ENCODE results near the gene B3GNT8.

Gene B3GNT8

DNA sequence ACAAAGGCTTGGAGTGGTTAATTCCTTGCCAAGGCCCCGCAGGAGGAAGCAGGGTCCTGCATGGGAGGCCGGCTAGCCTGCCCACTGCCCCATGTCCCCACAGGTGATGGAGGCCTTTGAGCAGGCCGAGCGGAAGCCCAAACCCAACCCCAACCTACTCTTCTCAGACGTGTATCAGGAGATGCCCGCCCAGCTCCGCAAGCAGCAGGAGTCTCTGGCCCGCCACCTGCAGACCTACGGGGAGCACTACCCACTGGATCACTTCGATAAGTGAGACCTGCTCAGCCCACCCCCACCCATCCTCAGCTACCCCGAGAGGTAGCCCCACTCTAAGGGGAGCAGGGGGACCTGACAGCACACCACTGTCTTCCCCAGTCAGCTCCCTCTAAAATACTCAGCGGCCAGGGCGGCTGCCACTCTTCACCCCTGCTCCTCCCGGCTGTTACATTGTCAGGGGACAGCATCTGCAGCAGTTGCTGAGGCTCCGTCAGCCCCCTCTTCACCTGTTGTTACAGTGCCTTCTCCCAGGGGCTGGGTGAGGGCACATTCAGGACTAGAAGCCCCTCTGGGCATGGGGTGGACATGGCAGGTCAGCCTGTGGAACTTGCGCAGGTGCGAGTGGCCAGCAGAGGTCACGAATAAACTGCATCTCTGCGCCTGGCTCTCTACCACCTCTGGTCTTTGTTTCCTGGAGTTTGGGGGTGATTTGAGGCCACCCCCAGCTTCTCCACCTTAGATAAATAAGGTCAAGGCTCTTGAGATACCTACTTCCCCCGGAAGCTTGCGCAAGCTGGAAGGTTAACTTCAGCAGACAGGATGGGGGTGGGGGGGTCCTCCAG, 2.6 kb downstream of the B3GNT8 start:
- Histone ChIP-seq H3K4me1 (ENCODE audit: control insufficient read depth, insufficient read depth, low read length, poor library complexity, severe bottlenecking) (peaks cover 22% of the 10 kb centered on the region), H3K4me3 (ENCODE audit: extremely low read depth, insufficient read depth, low read length, poor library complexity, severe bottlenecking) (no peak overlapping the region), H3K27ac (ENCODE audit: low read depth, low read length, severe bottlenecking) (no peak overlapping the region), H3K36me3 (ENCODE audit: control insufficient read depth, insufficient read depth, low read length) (peaks cover 51% of the 10 kb centered on the region), H3K9me3 (ENCODE audit: control insufficient read depth, low read length) (no peaks in the 10 kb centered on the region)
- WGBS, 2 experiments (ENCODE audit: insufficient coverage in 2 of 2), result 93 to 94% methylated on average over 17 of the region's 21 CpGs

DNA sequence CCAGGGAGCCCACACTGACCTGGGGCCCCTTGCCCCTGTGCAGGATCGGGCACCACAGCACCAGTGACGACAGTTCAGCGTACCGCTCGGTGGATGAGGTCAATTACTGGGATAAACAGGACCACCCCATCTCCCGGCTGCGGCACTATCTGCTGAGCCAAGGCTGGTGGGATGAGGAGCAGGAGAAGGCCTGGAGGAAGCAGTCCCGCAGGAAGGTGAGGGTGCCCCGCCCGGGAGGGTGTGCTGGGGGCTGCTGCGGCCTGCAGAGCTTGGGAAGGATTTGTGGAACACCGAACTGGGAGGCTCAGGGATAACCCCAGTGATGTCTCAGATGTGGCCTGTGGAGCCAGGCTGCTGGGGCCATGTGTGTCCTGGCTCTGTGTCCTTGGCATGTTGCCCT, 4.2 kb downstream of the B3GNT8 start:
- Histone ChIP-seq H3K36me3 (ENCODE audit: control insufficient read depth, insufficient read depth, low read length) (peaks cover 55% of the 10 kb centered on the region), H3K9me3 (ENCODE audit: control insufficient read depth, low read length) (no peaks in the 10 kb centered on the region), H3K27ac (ENCODE audit: low read depth, low read length, severe bottlenecking) (no peak overlapping the region), H3K4me3 (ENCODE audit: extremely low read depth, insufficient read depth, low read length, poor library complexity, severe bottlenecking) (no peak overlapping the region), H3K4me1 (ENCODE audit: control insufficient read depth, insufficient read depth, low read length, poor library complexity, severe bottlenecking) (peaks cover 12% of the 10 kb centered on the region)
- 93 to 98% methylated on average over 11 to 12 of the region's 12 CpGs for WGBS, 2 experiments (ENCODE audit: insufficient coverage in 2 of 2)

DNA sequence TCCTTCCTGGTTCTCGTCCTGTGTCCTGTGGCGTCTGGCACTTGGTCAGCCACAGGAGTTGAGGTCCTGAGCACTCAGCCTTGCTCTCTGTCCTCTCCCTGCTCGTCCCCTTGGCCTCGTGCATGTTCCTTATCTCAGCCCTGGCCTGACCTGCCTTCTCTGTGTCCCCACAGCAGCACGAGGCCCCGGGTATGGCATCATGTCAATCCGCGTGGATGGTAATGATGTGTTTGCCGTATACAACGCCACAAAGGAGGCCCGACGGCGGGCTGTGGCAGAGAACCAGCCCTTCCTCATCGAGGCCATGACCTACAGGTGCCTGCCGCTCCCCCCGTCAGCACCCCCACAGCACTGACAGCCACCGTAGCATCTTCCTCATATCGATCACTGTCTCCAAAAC, 4.7 kb downstream of the B3GNT8 start:
- Histone ChIP-seq H3K4me1 (ENCODE audit: control insufficient read depth, insufficient read depth, low read length, poor library complexity, severe bottlenecking) (peaks cover 7% of the 10 kb centered on the region), H3K27ac (ENCODE audit: low read depth, low read length, severe bottlenecking) (no peak overlapping the region), H3K36me3 (ENCODE audit: control insufficient read depth, insufficient read depth, low read length) (peaks cover 55% of the 10 kb centered on the region), H3K4me3 (ENCODE audit: extremely low read depth, insufficient read depth, low read length, poor library complexity, severe bottlenecking) (no peak overlapping the region), H3K9me3 (ENCODE audit: control insufficient read depth, low read length) (no peaks in the 10 kb centered on the region)
- WGBS, 2 experiments (ENCODE audit: insufficient coverage in 2 of 2), result 91 to 96% methylated on average over 18 of the region's 18 CpGs

DNA sequence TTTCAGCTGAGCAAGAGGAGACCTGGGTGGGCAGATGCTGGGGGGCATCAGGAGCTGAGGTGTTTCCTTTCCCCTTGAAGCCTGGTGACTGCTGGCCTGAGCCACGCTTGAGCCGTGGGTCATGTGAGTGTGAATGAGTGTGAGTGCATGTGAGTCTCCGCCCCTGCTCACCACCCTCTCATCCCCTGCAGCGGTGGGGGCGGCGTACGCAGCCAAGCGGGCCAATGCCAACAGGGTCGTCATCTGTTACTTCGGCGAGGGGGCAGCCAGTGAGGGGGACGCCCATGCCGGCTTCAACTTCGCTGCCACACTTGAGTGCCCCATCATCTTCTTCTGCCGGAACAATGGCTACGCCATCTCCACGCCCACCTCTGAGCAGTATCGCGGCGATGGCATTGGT, 5.2 kb downstream of the B3GNT8 start:
- Histone ChIP-seq H3K4me1 (ENCODE audit: control insufficient read depth, insufficient read depth, low read length, poor library complexity, severe bottlenecking) (peaks cover 5% of the 10 kb centered on the region), H3K36me3 (ENCODE audit: control insufficient read depth, insufficient read depth, low read length) (peaks cover 55% of the 10 kb centered on the region), H3K9me3 (ENCODE audit: control insufficient read depth, low read length) (no peaks in the 10 kb centered on the region), H3K4me3 (ENCODE audit: extremely low read depth, insufficient read depth, low read length, poor library complexity, severe bottlenecking) (no peak overlapping the region), H3K27ac (ENCODE audit: low read depth, low read length, severe bottlenecking) (no peak overlapping the region)
- WGBS, 2 experiments (ENCODE audit: insufficient coverage in 2 of 2), result 95 to 96% methylated on average over 17 to 18 of the region's 20 CpGs

DNA sequence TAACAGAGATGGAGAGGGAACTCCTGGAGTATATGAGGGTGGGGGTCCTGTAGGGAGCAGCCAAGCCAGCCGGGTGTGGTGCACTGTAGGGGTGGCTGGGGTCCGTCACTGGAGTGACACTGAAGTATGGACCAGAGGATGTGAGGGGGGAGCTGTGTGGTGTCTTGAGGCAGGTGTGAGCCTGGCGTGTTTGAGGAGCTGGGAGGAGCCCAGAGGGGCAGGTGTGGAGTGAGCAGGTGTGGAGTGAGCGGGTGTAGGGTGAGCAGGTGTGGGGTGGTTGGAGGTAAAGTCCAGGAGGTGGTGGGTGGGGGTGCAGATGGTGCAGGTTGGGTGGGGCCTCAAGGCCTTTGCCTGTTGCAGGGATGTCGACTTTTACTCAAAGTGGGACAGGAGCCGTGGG, 5.9 kb downstream of the B3GNT8 start:
- no peaks in the 10 kb centered on the region for H3K9me3 ChIP-seq (ENCODE audit: control insufficient read depth, low read length)
- no peak overlapping the region for H3K27ac ChIP-seq (ENCODE audit: low read depth, low read length, severe bottlenecking)
- H3K4me3 ChIP-seq (ENCODE audit: extremely low read depth, insufficient read depth, low read length, poor library complexity, severe bottlenecking), result no peak overlapping the region
- 95 to 97% methylated on average over 4 to 6 of the region's 6 CpGs for WGBS, 2 experiments (ENCODE audit: insufficient coverage in 2 of 2)
- no peaks in the 10 kb centered on the region for H3K4me1 ChIP-seq (ENCODE audit: control insufficient read depth, insufficient read depth, low read length, poor library complexity, severe bottlenecking)
- H3K36me3 ChIP-seq (ENCODE audit: control insufficient read depth, insufficient read depth, low read length), result peaks cover 61% of the 10 kb centered on the region

DNA sequence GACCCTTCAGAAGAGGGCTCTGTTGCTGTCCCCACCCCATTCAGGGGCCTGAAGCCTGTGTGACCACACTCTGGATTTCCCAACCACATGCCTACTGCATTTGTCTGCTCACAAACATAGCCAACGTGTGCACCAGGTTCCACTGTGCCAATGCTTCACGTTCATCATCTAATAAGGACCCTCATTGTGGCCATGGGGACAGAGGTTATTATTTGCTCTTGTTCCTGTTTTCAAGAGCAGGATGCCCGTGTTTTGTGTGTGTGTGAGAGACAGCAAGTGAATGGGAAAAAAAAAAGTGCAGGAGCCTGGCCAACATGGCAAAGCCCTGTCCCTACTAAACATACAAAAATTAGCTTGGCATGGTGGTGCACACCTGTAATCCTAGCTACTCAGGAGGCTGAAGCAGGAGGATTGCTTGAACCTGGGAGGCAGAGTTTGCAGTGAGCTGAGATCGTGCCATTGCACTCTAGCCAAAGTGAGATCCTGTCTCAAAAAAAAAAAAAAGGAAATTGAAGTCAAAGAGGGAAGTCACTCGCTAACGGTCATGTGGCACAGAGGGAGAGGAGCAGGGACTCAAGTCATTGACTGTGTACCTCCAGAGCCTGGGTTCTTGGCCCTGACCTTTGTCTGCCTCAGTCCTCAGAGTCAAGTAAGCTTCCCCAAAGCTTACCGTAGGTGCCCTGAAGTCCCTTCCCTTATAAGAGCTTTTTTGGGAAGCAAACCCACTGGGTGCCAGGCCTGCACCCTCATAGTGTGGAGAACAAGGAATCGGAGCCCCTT, 6.9 kb downstream of the B3GNT8 start:
- H3K27ac ChIP-seq (ENCODE audit: low read depth, low read length, severe bottlenecking), result no peak overlapping the region
- H3K4me1 ChIP-seq (ENCODE audit: control insufficient read depth, insufficient read depth, low read length, poor library complexity, severe bottlenecking), result no peaks in the 10 kb centered on the region
- WGBS, 2 experiments (ENCODE audit: insufficient coverage in 2 of 2), result 87 to 91% methylated on average over 6 to 7 of the region's 8 CpGs
- peaks cover 62% of the 10 kb centered on the region for H3K36me3 ChIP-seq (ENCODE audit: control insufficient read depth, insufficient read depth, low read length)
- H3K4me3 ChIP-seq (ENCODE audit: extremely low read depth, insufficient read depth, low read length, poor library complexity, severe bottlenecking), result no peak overlapping the region
- H3K9me3 ChIP-seq (ENCODE audit: control insufficient read depth, low read length), result no peaks in the 10 kb centered on the region

DNA sequence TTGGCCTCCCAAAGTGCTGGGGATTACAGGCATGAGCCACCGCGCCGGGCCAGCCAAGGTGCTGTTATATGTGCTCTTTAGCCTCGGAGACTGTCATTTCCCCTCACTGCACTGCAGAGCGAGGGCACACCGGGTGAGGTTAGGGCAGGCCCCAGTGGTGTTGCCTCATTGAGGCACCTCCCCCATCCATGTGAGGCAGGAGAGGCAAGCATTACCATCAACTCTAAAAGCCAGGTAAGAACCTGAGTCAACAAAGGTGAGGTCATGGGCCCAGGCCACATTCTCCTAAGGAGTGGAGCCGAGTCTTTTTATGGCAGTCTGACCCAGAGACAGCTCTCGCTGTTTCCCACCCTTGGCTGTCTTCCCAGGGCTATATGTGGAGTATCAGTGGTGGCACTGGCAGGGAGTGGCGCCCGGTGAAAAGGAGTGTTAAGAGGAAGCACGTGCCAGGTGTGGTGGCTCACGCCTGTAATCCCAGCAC, 10.9 kb downstream of the B3GNT8 start:
- no peak overlapping the region for H3K27ac ChIP-seq (ENCODE audit: low read depth, low read length, severe bottlenecking)
- no peaks in the 10 kb centered on the region for H3K9me3 ChIP-seq (ENCODE audit: control insufficient read depth, low read length)
- peaks cover 58% of the 10 kb centered on the region for H3K36me3 ChIP-seq (ENCODE audit: control insufficient read depth, insufficient read depth, low read length)
- no peaks in the 10 kb centered on the region for H3K4me1 ChIP-seq (ENCODE audit: control insufficient read depth, insufficient read depth, low read length, poor library complexity, severe bottlenecking)
- 93 to 94% methylated on average over 11 to 12 of the region's 12 CpGs for whole genome bisulfite sequencing, 2 experiments (ENCODE audit: insufficient coverage in 2 of 2)
- H3K4me3 ChIP-seq (ENCODE audit: extremely low read depth, insufficient read depth, low read length, poor library complexity, severe bottlenecking), result no peak overlapping the region

DNA sequence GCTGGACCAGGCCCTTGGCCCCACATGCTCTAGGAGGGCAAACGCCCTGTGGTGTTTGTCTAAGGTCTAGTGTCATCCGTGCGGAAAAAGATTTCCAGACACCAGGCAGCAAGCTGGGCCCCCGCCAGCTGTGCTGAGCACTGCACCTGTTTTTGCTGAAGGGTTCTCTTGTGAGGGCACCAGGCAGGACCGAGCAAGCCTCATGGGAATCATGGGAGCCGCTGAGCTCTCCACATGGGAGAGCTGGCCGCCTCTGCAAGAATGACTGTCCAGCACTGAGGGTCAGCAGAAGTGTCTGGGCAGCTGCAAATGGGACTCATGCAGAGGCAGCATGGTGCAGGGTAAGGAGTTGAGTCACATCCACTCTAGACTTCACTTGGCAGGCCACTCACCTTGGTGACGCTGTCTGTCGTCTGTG, 12.0 kb downstream of the B3GNT8 start:
- WGBS, 2 experiments (ENCODE audit: insufficient coverage in 2 of 2), result 90 to 98% methylated on average over 6 to 7 of the region's 9 CpGs
- no peak overlapping the region for H3K4me3 ChIP-seq (ENCODE audit: extremely low read depth, insufficient read depth, low read length, poor library complexity, severe bottlenecking)
- H3K36me3 ChIP-seq (ENCODE audit: control insufficient read depth, insufficient read depth, low read length), result peaks cover 58% of the 10 kb centered on the region
- H3K4me1 ChIP-seq (ENCODE audit: control insufficient read depth, insufficient read depth, low read length, poor library complexity, severe bottlenecking), result no peaks in the 10 kb centered on the region
- H3K27ac ChIP-seq (ENCODE audit: low read depth, low read length, severe bottlenecking), result no peak overlapping the region
- H3K9me3 ChIP-seq (ENCODE audit: control insufficient read depth, low read length), result no peaks in the 10 kb centered on the region

DNA sequence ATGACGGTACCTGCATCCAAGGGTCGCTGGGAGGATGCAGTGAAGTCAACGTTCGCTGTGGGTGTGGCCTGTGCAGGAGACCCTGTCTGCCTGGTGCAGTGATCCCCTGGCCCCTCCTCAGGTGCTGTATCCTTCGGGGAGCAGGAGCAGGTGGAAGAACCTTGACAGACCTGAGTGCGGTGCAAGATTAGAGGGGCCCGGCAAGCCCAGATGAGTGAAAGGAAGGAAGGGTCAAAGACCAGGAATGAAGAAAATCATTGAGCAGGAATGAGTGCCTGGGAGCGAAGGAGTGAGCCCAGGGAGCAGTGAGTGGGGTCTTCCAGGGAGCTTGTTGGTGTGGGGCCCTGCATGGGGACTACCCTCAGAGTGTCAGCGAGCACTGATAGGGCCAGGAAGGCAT, 12.7 kb downstream of the B3GNT8 start:
- 81 to 94% methylated on average over 6 to 9 of the region's 9 CpGs for WGBS, 2 experiments (ENCODE audit: insufficient coverage in 2 of 2)
- H3K36me3 ChIP-seq (ENCODE audit: control insufficient read depth, insufficient read depth, low read length), result peaks cover 51% of the 10 kb centered on the region
- H3K9me3 ChIP-seq (ENCODE audit: control insufficient read depth, low read length), result no peaks in the 10 kb centered on the region
- no peak overlapping the region for H3K27ac ChIP-seq (ENCODE audit: low read depth, low read length, severe bottlenecking)
- no peak overlapping the region for H3K4me3 ChIP-seq (ENCODE audit: extremely low read depth, insufficient read depth, low read length, poor library complexity, severe bottlenecking)
- no peaks in the 10 kb centered on the region for H3K4me1 ChIP-seq (ENCODE audit: control insufficient read depth, insufficient read depth, low read length, poor library complexity, severe bottlenecking)

DNA sequence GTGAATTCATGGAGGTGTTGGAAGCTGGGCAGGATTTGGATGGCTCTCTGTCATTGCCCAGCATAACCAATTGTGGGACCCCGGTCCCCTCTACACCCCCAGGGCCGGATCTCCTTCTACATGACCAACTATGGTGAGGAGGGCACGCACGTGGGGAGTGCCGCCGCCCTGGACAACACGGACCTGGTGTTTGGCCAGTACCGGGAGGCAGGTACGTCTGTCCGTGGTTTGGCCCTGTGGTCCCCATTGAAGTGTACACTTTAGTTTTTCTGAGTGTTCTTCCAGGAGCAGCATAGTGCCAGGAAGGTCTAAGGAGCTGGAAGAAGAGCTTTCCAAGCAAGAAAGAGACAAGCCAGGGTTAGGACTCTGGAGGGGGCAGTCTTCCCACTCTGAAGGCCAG, 13.2 kb downstream of the B3GNT8 start:
- no peak overlapping the region for H3K27ac ChIP-seq (ENCODE audit: low read depth, low read length, severe bottlenecking)
- WGBS, 2 experiments (ENCODE audit: insufficient coverage in 2 of 2), result 86 to 96% methylated on average over 9 to 10 of the region's 10 CpGs
- H3K36me3 ChIP-seq (ENCODE audit: control insufficient read depth, insufficient read depth, low read length), result peaks cover 46% of the 10 kb centered on the region

More for the DNA sequence above, 13.2 kb downstream of the B3GNT8 start:
- no peaks in the 10 kb centered on the region for H3K9me3 ChIP-seq (ENCODE audit: control insufficient read depth, low read length)
- H3K4me1 ChIP-seq (ENCODE audit: control insufficient read depth, insufficient read depth, low read length, poor library complexity, severe bottlenecking), result no peaks in the 10 kb centered on the region
- no peak overlapping the region for H3K4me3 ChIP-seq (ENCODE audit: extremely low read depth, insufficient read depth, low read length, poor library complexity, severe bottlenecking)

All from mesodermal cell (in vitro differentiated cells).